HL-60 (cell line): ENCODE results near the gene PRDM15.

Experiments used
- CTCF ChIP-seq: IDR thresholded peaks from one replicate; pipeline ENCODE4 v1.5.1; 2011; ENCODE audit warnings: low read length, control low read depth, inconsistent platforms; ENCODE audit not compliant: insufficient read depth
- GABPA ChIP-seq: IDR thresholded peaks from 2 replicates; pipeline ENCODE4 v1.6.1; 2012; ENCODE audit warnings: low read depth
- POLR2AphosphoS5 ChIP-seq: IDR thresholded peaks from 2 replicates; pipeline ENCODE4 v1.6.1; 2012; ENCODE audit warnings: low read depth
- SPI1 ChIP-seq: IDR thresholded peaks from 2 replicates; pipeline ENCODE4 v1.6.1; 2012; ENCODE audit warnings: low read depth, mild to moderate bottlenecking, borderline replicate concordance

- TF ChIP-seq CTCF (no peak), GABPA (no peak), POLR2AphosphoS5 (no peak), SPI1 (no peak)
These were observed 11.8 kb downstream of the PRDM15 start for GRCh38 chr21:41867313-41867712.
